ENCODE results near the gene TCF7L2.

DNA sequence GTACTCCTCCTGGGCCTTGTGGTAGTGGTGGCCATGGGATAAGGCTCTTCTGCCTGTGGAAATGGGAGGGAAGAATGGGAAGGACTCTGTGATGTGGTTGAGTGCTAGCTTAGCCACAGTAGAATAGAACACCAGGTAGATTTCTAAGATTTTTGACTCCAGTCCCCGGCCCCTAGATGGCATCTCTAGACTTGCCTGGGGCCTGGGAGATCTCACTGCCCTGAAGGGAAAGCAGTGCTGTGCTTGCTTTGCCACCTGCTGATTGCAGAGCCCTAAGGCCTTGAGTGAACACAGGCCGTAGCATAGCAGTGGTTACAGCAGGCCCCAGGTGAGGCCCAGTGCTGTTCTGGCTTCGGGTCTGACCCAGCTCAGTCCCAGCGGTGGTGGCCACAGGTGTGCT, 252.0 kb downstream of the TCF7L2 start:
- TF ChIP-seq MXI1 (conservative IDR thresholded peaks at IDR 0.05; ENCODE audit: poor library complexity, severe bottlenecking) = no peak
- TF ChIP-seq, protein P1, sequence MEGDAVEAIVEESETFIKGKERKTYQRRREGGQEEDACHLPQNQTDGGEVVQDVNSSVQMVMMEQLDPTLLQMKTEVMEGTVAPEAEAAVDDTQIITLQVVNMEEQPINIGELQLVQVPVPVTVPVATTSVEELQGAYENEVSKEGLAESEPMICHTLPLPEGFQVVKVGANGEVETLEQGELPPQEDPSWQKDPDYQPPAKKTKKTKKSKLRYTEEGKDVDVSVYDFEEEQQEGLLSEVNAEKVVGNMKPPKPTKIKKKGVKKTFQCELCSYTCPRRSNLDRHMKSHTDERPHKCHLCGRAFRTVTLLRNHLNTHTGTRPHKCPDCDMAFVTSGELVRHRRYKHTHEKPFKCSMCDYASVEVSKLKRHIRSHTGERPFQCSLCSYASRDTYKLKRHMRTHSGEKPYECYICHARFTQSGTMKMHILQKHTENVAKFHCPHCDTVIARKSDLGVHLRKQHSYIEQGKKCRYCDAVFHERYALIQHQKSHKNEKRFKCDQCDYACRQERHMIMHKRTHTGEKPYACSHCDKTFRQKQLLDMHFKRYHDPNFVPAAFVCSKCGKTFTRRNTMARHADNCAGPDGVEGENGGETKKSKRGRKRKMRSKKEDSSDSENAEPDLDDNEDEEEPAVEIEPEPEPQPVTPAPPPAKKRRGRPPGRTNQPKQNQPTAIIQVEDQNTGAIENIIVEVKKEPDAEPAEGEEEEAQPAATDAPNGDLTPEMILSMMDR (IDR thresholded peaks at IDR 0.05; ENCODE audit: poor library complexity, severe bottlenecking) = no peak
- no peak for TF ChIP-seq EP300 (conservative IDR thresholded peaks at IDR 0.05; ENCODE audit: poor library complexity, severe bottlenecking)
- TF ChIP-seq, protein P2, sequence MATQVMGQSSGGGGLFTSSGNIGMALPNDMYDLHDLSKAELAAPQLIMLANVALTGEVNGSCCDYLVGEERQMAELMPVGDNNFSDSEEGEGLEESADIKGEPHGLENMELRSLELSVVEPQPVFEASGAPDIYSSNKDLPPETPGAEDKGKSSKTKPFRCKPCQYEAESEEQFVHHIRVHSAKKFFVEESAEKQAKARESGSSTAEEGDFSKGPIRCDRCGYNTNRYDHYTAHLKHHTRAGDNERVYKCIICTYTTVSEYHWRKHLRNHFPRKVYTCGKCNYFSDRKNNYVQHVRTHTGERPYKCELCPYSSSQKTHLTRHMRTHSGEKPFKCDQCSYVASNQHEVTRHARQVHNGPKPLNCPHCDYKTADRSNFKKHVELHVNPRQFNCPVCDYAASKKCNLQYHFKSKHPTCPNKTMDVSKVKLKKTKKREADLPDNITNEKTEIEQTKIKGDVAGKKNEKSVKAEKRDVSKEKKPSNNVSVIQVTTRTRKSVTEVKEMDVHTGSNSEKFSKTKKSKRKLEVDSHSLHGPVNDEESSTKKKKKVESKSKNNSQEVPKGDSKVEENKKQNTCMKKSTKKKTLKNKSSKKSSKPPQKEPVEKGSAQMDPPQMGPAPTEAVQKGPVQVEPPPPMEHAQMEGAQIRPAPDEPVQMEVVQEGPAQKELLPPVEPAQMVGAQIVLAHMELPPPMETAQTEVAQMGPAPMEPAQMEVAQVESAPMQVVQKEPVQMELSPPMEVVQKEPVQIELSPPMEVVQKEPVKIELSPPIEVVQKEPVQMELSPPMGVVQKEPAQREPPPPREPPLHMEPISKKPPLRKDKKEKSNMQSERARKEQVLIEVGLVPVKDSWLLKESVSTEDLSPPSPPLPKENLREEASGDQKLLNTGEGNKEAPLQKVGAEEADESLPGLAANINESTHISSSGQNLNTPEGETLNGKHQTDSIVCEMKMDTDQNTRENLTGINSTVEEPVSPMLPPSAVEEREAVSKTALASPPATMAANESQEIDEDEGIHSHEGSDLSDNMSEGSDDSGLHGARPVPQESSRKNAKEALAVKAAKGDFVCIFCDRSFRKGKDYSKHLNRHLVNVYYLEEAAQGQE (IDR thresholded peaks at IDR 0.05; ENCODE audit: borderline replicate concordance) = no peak
- TF ChIP-seq EZH2 (IDR thresholded peaks at IDR 0.05; ENCODE audit: borderline replicate concordance, insufficient read depth, low read length, poor library complexity, severe bottlenecking) = no peak
- TF ChIP-seq RAD21 (conservative IDR thresholded peaks at IDR 0.05) = no peak
- TF ChIP-seq TAF1 (IDR thresholded peaks at IDR 0.05; ENCODE audit: low read depth) = no peak
- TF ChIP-seq POLR2AphosphoS5 (IDR thresholded peaks at IDR 0.05) = no peak
